Esophagus squamous epithelium (tissue), 4 donors: ENCODE data around the gene MAP3K7CL.

Experiments used
- POLR2A ChIP-seq, 4 donors: fragments of 450-650 bp; IDR thresholded peaks; one replicate each; pipeline ENCODE4 v1.6.1; 2017; ENCODE audit warnings: antibody characterized with exemption in 4 of 4, mild to moderate bottlenecking in 4 of 4, moderate library complexity in 3 of 4
- TF ChIP-seq, protein P1 (sequence below), 6 experiments: fragments of 450-650 bp in 4 of 6; fragments of 200-600 bp in 2 of 6; sonication (generic) in 2 of 6; IDR thresholded peaks; one replicate each; pipeline ENCODE4 v1.5.1; 2016 to 2019; ENCODE audit warnings: antibody characterized with exemption in 6 of 6, mild to moderate bottlenecking in 4 of 6, moderate library complexity in 4 of 6

DNA sequence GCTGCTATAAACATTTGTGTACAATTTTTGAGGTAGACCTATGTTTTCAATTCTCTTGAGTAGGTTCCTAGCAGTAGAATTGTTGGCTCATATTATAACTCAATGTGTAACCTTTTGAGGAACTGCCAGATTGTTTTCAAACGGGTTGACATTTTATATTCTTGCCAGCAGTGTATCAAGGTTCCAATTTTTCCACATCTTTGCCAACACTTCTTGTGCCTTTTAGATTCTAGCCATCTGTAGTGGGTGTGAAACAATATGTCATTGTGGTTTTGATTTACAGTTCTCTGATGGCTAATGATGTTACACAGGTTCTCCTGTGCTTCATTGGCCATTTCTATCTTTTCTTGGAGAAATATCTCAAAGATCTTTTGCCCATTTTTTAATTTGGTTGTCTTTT lies 36.4 kb downstream of the MAP3K7CL start:
- no peak for TF ChIP-seq POLR2A (IDR thresholded peaks at IDR 0.05)
- TF ChIP-seq, protein P1, sequence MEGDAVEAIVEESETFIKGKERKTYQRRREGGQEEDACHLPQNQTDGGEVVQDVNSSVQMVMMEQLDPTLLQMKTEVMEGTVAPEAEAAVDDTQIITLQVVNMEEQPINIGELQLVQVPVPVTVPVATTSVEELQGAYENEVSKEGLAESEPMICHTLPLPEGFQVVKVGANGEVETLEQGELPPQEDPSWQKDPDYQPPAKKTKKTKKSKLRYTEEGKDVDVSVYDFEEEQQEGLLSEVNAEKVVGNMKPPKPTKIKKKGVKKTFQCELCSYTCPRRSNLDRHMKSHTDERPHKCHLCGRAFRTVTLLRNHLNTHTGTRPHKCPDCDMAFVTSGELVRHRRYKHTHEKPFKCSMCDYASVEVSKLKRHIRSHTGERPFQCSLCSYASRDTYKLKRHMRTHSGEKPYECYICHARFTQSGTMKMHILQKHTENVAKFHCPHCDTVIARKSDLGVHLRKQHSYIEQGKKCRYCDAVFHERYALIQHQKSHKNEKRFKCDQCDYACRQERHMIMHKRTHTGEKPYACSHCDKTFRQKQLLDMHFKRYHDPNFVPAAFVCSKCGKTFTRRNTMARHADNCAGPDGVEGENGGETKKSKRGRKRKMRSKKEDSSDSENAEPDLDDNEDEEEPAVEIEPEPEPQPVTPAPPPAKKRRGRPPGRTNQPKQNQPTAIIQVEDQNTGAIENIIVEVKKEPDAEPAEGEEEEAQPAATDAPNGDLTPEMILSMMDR (IDR thresholded peaks at IDR 0.05): no peak
